SK-N-MC (cell line): ENCODE data around the gene IQCE.

Experiments
- DNase-seq: peaks from one replicate; pipeline ENCODE4 v3.0.0-alpha.2; 2011; ENCODE audit warnings: low read depth, low spot score
- H3K27ac ChIP-seq: fragments of 200-600 bp; sonication (generic); 2 replicates; pipeline ENCODE4 v1.5.1; 2016; ENCODE audit warnings: mixed run types
- H3K36me3 ChIP-seq: fragments of 200-600 bp; sonication (generic); 2 replicates; pipeline ENCODE4 v1.6.1; 2017; ENCODE audit warnings: antibody characterized with exemption, low read length, mixed read lengths; ENCODE audit not compliant: insufficient read depth
- H3K4me3 ChIP-seq: fragments of 200-600 bp; sonication (generic); 2 replicates; pipeline ENCODE4 v1.5.1; 2016
- H3K9ac ChIP-seq: fragments of 200-600 bp; sonication (generic); 2 replicates; pipeline ENCODE4 v1.8.0; 2017; ENCODE audit warnings: mixed run types, mixed read lengths; ENCODE audit not compliant: insufficient read length
- H3K9me3 ChIP-seq: fragments of 200-600 bp; sonication (generic); 2 replicates; pipeline ENCODE4 v1.6.1; 2017; ENCODE audit warnings: low read depth, mild to moderate bottlenecking, antibody characterized with exemption, low read length, moderate library complexity, mixed read lengths
- EZH2 ChIP-seq: fragments of 200-600 bp; sonication (generic); IDR thresholded peaks from one replicate; pipeline ENCODE4 v1.6.1; 2017; ENCODE audit warnings: antibody characterized with exemption
- FOXP2 ChIP-seq: optimal IDR thresholded peaks from 2 replicates; pipeline ENCODE3; 2011; ENCODE audit warnings: mild to moderate bottlenecking, moderate library complexity; ENCODE audit not compliant: insufficient read depth; ENCODE audit errors: extremely low read length, control extremely low read depth
- POLR2AphosphoS5 ChIP-seq: IDR thresholded peaks from 2 replicates; pipeline ENCODE4 v1.6.1; 2012; ENCODE audit warnings: mild to moderate bottlenecking, low read depth, low read length, borderline replicate concordance

The IQCE gene

DNA sequence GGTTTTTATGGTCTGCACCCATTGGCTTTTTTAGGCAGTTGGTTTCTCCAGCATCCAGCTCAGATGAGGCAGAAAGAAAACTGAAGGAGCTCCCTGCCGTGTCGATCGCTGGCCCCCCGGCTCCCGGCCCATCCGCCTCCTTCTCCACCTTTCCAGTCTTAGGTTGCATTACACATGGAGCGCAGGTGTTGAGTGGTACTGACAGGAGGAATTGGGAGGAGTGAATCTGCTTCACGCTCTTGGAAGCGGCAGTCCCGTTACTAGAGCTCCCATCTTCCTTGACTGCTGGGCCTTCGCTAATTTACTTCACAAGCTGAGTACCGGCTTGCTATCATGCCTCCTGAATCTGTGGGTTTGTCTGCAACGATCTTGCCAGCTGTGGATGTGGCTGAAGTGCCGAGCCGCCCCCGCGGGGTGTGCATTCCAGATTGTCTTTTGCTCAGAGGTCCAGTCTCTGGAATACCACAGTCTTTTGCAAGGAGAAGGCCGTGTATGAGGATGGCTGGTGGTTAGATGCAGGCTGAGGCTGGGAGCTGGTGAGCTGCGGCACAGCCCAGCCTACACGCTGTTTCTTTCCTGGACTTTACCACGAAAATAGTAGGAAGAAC, 17.1 kb downstream of the IQCE start:
- DNase-seq, result no peak
- no peaks in the 10 kb centered on the region for H3K9me3 ChIP-seq
- H3K36me3 ChIP-seq, result peaks cover 8% of the 10 kb centered on the region; the same call in 1 of the 2 replicates
- no peak for TF ChIP-seq EZH2
- no peak for TF ChIP-seq POLR2AphosphoS5
- no peak for TF ChIP-seq FOXP2
- H3K4me3 ChIP-seq, result no peak overlapping the region
- no peak overlapping the region for H3K9ac ChIP-seq
- no peak overlapping the region for H3K27ac ChIP-seq

DNA sequence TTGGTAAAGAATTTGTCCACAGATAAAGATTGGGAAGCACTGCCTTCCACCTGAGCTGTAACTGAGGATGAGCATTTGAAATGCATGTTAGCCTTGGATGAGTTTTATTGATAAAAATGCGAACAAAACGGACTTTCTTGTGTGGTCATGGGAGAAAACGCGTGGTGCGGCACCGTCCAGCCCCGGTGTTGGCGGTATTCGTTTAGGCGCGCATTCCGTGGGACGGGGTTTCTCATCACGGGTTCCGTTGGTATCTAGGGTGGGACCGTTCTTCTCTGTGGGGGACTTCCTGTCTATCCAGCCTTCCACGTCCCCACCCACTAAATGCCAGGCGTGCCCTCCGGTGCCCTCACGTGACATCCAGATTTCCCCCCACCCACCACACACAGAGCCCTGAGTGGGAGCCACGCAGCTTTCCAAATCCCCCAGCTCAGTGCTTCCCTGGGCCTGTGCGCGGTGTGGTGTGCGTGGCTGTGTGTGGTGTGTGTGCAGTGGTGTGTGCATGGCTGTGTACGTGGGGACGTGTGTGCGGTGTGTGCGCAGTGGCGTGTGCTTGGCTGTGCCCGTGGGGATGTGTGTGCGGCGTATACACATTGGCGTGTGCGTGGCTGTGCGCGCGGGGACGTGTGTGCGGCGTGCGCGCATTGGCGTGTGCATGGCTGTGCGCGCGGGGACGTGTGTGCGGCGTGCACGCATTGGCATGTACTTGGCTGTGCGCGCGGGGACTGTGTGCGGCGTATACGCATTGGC, 18.1 kb downstream of the IQCE start:
- DNase-seq, result no peak
- no peak for TF ChIP-seq FOXP2
- TF ChIP-seq POLR2AphosphoS5, result no peak
- no peak for TF ChIP-seq EZH2
- H3K9me3 ChIP-seq, result no peaks in the 10 kb centered on the region
- H3K9ac ChIP-seq, result no peak overlapping the region
- no peak overlapping the region for H3K27ac ChIP-seq
- H3K36me3 ChIP-seq, result peaks cover 8% of the 10 kb centered on the region; the same call in 1 of the 2 replicates
- H3K4me3 ChIP-seq, result no peak overlapping the region

GRCh38 chr7:2577914-2578680, 19.3 kb downstream of the IQCE start:
- Histone ChIP-seq H3K9ac (no peak overlapping the region), H3K36me3 (peaks cover 8% of the 10 kb centered on the region; the same call in 1 of the 2 replicates), H3K4me3 (no peak overlapping the region), H3K27ac (no peak overlapping the region), H3K9me3 (no peaks in the 10 kb centered on the region)
- no peak for DNase-seq
- TF ChIP-seq FOXP2 (no peak), POLR2AphosphoS5 (no peak), EZH2 (no peak)

DNA sequence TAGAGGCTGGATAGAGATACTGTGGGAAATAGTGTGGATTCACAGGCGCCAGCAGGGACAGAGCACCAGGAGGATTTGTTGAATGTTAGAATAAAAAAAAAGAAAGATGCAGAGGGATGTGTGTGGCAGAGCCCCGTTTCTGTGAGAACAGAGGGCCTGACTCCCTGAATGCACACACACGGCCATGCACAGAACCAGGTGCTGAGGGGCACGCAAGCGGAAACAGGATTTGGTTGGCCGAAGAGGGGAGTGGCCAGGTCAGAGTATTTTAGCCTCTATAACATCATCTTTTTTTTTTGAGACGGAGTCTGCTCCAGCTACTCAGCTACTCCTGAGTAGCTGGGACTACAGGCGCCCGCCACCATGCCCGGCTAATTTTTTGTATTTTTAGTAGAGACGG, 21.9 kb downstream of the IQCE start:
- no peak for DNase-seq
- no peak overlapping the region for H3K9ac ChIP-seq
- H3K27ac ChIP-seq, result no peak overlapping the region
- H3K4me3 ChIP-seq, result no peak overlapping the region
- TF ChIP-seq EZH2 (no peak), POLR2AphosphoS5 (no peak), FOXP2 (no peak)
- H3K9me3 ChIP-seq, result no peaks in the 10 kb centered on the region
- H3K36me3 ChIP-seq, result peaks cover 8% of the 10 kb centered on the region; the same call in 1 of the 2 replicates

- H3K9ac ChIP-seq, result no peak overlapping the region
- TF ChIP-seq EZH2 (no peak), POLR2AphosphoS5 (no peak), FOXP2 (no peak)
- no peak overlapping the region for H3K4me3 ChIP-seq
- DNase-seq, result no peak
- no peaks in the 10 kb centered on the region for H3K9me3 ChIP-seq
- no peak overlapping the region for H3K27ac ChIP-seq
- peaks cover 10% of the 10 kb centered on the region; the same call in 1 of the 2 replicates for H3K36me3 ChIP-seq
Measured at GRCh38 chr7:2582006-2582735, 23.4 kb downstream of the IQCE start.

- Histone ChIP-seq H3K36me3 (peaks cover 10% of the 10 kb centered on the region; the same call in 1 of the 2 replicates), H3K9ac (no peak overlapping the region), H3K9me3 (no peaks in the 10 kb centered on the region), H3K4me3 (no peak overlapping the region), H3K27ac (no peak overlapping the region)
- no peak for DNase-seq
- no peak for TF ChIP-seq EZH2
Measured at GRCh38 chr7:2583798-2584580, 25.2 kb downstream of the IQCE start.

DNA sequence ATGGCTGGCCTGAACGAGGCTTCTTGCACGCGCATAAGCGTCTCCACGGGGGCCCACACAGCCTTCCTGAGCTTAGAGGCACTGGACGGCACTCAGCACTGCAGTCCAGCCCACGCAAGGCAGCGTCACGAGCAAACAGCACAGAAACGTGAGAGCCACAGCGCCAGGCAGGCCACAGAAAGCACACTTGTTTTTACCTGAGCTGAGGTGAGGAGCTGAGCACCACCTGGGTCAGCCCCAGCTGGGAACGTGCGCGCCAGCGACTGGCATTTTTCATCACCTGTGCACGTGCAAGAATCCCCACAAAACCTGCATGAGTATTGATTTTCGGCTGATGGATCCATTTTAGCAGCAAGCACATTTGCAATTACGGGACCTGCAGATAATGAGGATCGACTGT, 26.7 kb downstream of the IQCE start:
- H3K9me3 ChIP-seq, result no peaks in the 10 kb centered on the region
- no peak overlapping the region for H3K27ac ChIP-seq
- no peak overlapping the region for H3K9ac ChIP-seq
- H3K36me3 ChIP-seq, result peaks cover 10% of the 10 kb centered on the region; the same call in 1 of the 2 replicates
- no peak for DNase-seq
- H3K4me3 ChIP-seq, result no peak overlapping the region
- TF ChIP-seq POLR2AphosphoS5 (no peak), EZH2 (no peak), FOXP2 (no peak)
